ENCODE results near the gene PADI1.

The PADI1 gene

GRCh38 chr1:17248781-17249180 is 43.9 kb downstream of the PADI1 start, which contains the start of gene PADI3:
TSS of gene PADI3 (plus strand) at chr1:17249098. CDS start at chr1:17249138, 40 bp downstream.
- Mint-ChIP-seq H3K4me1 (ENCODE audit: low read depth) (no peaks in the 10 kb centered on the region), H3K9me3 (ENCODE audit: low read depth) (no peaks in the 10 kb centered on the region), H3K27me3 (no peaks in the 10 kb centered on the region), H3K4me3 (no peak within 1 kb of the TSS), H3K27ac (no peak within 1 kb of the TSS), H3K36me3 (no peaks in the 10 kb centered on the region)

GRCh38 chr1:17250601-17251000 is 45.7 kb downstream of the PADI1 start:
- Mint-ChIP-seq H3K4me1 (ENCODE audit: low read depth) (no peaks in the 10 kb centered on the region), H3K36me3 (no peaks in the 10 kb centered on the region), H3K27me3 (peaks cover 2% of the 10 kb centered on the region), H3K27ac (no peak overlapping the region), H3K4me3 (no peak overlapping the region), H3K9me3 (ENCODE audit: low read depth) (no peaks in the 10 kb centered on the region)

GRCh38 chr1:17251246-17251645 is 46.3 kb downstream of the PADI1 start:
- Mint-ChIP-seq H3K4me1 (ENCODE audit: low read depth) (no peaks in the 10 kb centered on the region), H3K36me3 (no peaks in the 10 kb centered on the region), H3K9me3 (ENCODE audit: low read depth) (no peaks in the 10 kb centered on the region), H3K4me3 (no peak overlapping the region), H3K27me3 (peaks cover 6% of the 10 kb centered on the region), H3K27ac (no peak overlapping the region)

- H3K36me3 Mint-ChIP-seq: no peaks in the 10 kb centered on the region
- no peak overlapping the region for H3K27ac Mint-ChIP-seq
- no peaks in the 10 kb centered on the region for H3K9me3 Mint-ChIP-seq (ENCODE audit: low read depth)
- peaks cover 6% of the 10 kb centered on the region for H3K27me3 Mint-ChIP-seq
- H3K4me3 Mint-ChIP-seq: no peak overlapping the region
- no peaks in the 10 kb centered on the region for H3K4me1 Mint-ChIP-seq (ENCODE audit: low read depth)
These were observed 46.9 kb downstream of the PADI1 start for GRCh38 chr1:17251701-17252376.

GRCh38 chr1:17255336-17255735 is 50.4 kb downstream of the PADI1 start:
- Mint-ChIP-seq H3K9me3 (ENCODE audit: low read depth) (no peaks in the 10 kb centered on the region), H3K4me3 (no peak overlapping the region), H3K27ac (no peak overlapping the region), H3K36me3 (no peaks in the 10 kb centered on the region), H3K27me3 (peaks cover 6% of the 10 kb centered on the region), H3K4me1 (ENCODE audit: low read depth) (no peaks in the 10 kb centered on the region)

GRCh38 chr1:17258116-17258757 is 53.3 kb downstream of the PADI1 start:
- Mint-ChIP-seq H3K36me3 (no peaks in the 10 kb centered on the region), H3K9me3 (ENCODE audit: low read depth) (no peaks in the 10 kb centered on the region), H3K4me1 (ENCODE audit: low read depth) (no peaks in the 10 kb centered on the region), H3K4me3 (no peak overlapping the region), H3K27me3 (peaks cover 6% of the 10 kb centered on the region), H3K27ac (no peak overlapping the region)

GRCh38 chr1:17258758-17259130 is 53.8 kb downstream of the PADI1 start:
- Mint-ChIP-seq H3K9me3 (ENCODE audit: low read depth) (no peaks in the 10 kb centered on the region), H3K36me3 (no peaks in the 10 kb centered on the region), H3K4me1 (ENCODE audit: low read depth) (no peaks in the 10 kb centered on the region), H3K27ac (no peak overlapping the region), H3K27me3 (peaks cover 6% of the 10 kb centered on the region), H3K4me3 (no peak overlapping the region)

GRCh38 chr1:17259233-17259873 is 54.4 kb downstream of the PADI1 start:
- Mint-ChIP-seq H3K4me1 (ENCODE audit: low read depth) (no peaks in the 10 kb centered on the region), H3K36me3 (no peaks in the 10 kb centered on the region), H3K27me3 (peaks cover 6% of the 10 kb centered on the region), H3K27ac (no peak overlapping the region), H3K4me3 (no peak overlapping the region), H3K9me3 (ENCODE audit: low read depth) (no peaks in the 10 kb centered on the region)

- Mint-ChIP-seq H3K4me3 (no peak overlapping the region), H3K27ac (no peak overlapping the region), H3K9me3 (ENCODE audit: low read depth) (no peaks in the 10 kb centered on the region), H3K4me1 (ENCODE audit: low read depth) (no peaks in the 10 kb centered on the region), H3K27me3 (peaks cover 6% of the 10 kb centered on the region), H3K36me3 (no peaks in the 10 kb centered on the region)
These were observed 55.3 kb downstream of the PADI1 start for GRCh38 chr1:17260264-17260663.

GRCh38 chr1:17260738-17261137 is 55.8 kb downstream of the PADI1 start:
- H3K9me3 Mint-ChIP-seq (ENCODE audit: low read depth): no peaks in the 10 kb centered on the region
- no peak overlapping the region for H3K4me3 Mint-ChIP-seq
- peaks cover 3% of the 10 kb centered on the region for H3K27me3 Mint-ChIP-seq
- no peaks in the 10 kb centered on the region for H3K36me3 Mint-ChIP-seq
- H3K4me1 Mint-ChIP-seq (ENCODE audit: low read depth): no peaks in the 10 kb centered on the region
- no peak overlapping the region for H3K27ac Mint-ChIP-seq

- Mint-ChIP-seq H3K9me3 (ENCODE audit: low read depth) (no peaks in the 10 kb centered on the region), H3K36me3 (no peaks in the 10 kb centered on the region), H3K4me3 (no peak overlapping the region), H3K27ac (no peak overlapping the region), H3K4me1 (ENCODE audit: low read depth) (no peaks in the 10 kb centered on the region), H3K27me3 (no peaks in the 10 kb centered on the region)
These were observed 59.0 kb downstream of the PADI1 start for GRCh38 chr1:17263936-17264335.

- Mint-ChIP-seq H3K27ac (no peak overlapping the region), H3K4me3 (no peak overlapping the region), H3K4me1 (ENCODE audit: low read depth) (no peaks in the 10 kb centered on the region), H3K9me3 (ENCODE audit: low read depth) (no peaks in the 10 kb centered on the region), H3K27me3 (no peaks in the 10 kb centered on the region), H3K36me3 (no peaks in the 10 kb centered on the region)
These were observed 59.5 kb downstream of the PADI1 start for GRCh38 chr1:17264470-17264869.

GRCh38 chr1:17265162-17265561 is 60.2 kb downstream of the PADI1 start:
- Mint-ChIP-seq H3K27me3 (no peaks in the 10 kb centered on the region), H3K36me3 (no peaks in the 10 kb centered on the region), H3K9me3 (ENCODE audit: low read depth) (no peaks in the 10 kb centered on the region), H3K4me3 (no peak overlapping the region), H3K27ac (no peak overlapping the region), H3K4me1 (ENCODE audit: low read depth) (no peaks in the 10 kb centered on the region)

GRCh38 chr1:17265950-17266349 is 61.0 kb downstream of the PADI1 start:
- Mint-ChIP-seq H3K36me3 (no peaks in the 10 kb centered on the region), H3K4me3 (no peak overlapping the region), H3K27me3 (no peaks in the 10 kb centered on the region), H3K9me3 (ENCODE audit: low read depth) (no peaks in the 10 kb centered on the region), H3K27ac (no peak overlapping the region), H3K4me1 (ENCODE audit: low read depth) (no peaks in the 10 kb centered on the region)

GRCh38 chr1:17270891-17271765 is 66.2 kb downstream of the PADI1 start:
- no peaks in the 10 kb centered on the region for H3K4me1 Mint-ChIP-seq (ENCODE audit: low read depth)

More at GRCh38 chr1:17270891-17271765, 66.2 kb downstream of the PADI1 start:
- H3K36me3 Mint-ChIP-seq: no peaks in the 10 kb centered on the region
- peaks cover 3% of the 10 kb centered on the region for H3K27me3 Mint-ChIP-seq
- H3K4me3 Mint-ChIP-seq: no peak overlapping the region
- no peaks in the 10 kb centered on the region for H3K9me3 Mint-ChIP-seq (ENCODE audit: low read depth)
- H3K27ac Mint-ChIP-seq: no peak overlapping the region
